ENCODE data around the gene RIC1.
"Not testable (repeated sequence)": the region's sequence is repeated elsewhere in the genome, so short reads cannot be mapped to it uniquely, and the experiment has no call there.

RIC1 gene

GRCh38 chr9:5762421-5762820 is 133.5 kb downstream of the RIC1 start:
- TF ChIP-seq, protein P1, sequence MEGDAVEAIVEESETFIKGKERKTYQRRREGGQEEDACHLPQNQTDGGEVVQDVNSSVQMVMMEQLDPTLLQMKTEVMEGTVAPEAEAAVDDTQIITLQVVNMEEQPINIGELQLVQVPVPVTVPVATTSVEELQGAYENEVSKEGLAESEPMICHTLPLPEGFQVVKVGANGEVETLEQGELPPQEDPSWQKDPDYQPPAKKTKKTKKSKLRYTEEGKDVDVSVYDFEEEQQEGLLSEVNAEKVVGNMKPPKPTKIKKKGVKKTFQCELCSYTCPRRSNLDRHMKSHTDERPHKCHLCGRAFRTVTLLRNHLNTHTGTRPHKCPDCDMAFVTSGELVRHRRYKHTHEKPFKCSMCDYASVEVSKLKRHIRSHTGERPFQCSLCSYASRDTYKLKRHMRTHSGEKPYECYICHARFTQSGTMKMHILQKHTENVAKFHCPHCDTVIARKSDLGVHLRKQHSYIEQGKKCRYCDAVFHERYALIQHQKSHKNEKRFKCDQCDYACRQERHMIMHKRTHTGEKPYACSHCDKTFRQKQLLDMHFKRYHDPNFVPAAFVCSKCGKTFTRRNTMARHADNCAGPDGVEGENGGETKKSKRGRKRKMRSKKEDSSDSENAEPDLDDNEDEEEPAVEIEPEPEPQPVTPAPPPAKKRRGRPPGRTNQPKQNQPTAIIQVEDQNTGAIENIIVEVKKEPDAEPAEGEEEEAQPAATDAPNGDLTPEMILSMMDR (IDR thresholded peaks at IDR 0.05; ENCODE audit: extremely low read depth, missing control alignments): no peak
- DNase-seq (ENCODE audit: low spot score): no peak

DNA sequence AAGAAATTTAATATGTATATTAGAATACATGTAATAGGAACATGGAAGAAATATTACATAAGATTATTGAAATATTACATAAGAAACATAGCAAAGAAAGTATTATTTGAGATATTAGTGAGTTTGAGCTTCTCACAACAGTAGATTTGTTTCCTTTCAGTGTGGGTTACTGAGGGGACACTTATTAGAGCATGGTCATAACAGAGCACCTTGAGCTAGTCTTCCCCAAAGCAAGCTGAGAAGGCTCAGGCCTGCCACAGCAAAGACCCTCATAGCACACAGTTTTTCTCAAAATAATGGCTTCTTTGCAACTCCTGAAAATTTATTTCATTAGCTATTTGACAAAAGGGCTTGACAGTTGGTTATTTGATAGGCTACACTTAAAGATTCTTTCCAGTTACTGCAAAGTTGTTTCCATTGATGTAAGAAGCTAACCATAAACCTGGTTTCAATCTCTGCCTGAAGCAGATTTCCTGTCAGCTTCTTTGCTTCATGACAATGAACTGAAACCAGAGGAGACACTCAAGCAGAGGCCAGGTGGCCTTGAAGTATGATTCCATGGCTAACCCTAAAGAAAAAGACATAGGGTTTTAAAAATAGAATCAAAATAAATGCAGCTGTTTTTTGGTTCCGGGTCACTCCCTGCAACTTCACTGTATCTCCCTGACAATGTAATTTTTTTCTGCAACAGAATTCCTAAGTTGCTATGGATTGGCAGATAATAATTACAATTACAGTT is 135.4 kb downstream of the RIC1 start:
- TF ChIP-seq, protein P1 (IDR thresholded peaks at IDR 0.05; ENCODE audit: extremely low read depth, missing control alignments): no peak
- peak; percentile 59 for DNase-seq (ENCODE audit: low spot score)

DNA sequence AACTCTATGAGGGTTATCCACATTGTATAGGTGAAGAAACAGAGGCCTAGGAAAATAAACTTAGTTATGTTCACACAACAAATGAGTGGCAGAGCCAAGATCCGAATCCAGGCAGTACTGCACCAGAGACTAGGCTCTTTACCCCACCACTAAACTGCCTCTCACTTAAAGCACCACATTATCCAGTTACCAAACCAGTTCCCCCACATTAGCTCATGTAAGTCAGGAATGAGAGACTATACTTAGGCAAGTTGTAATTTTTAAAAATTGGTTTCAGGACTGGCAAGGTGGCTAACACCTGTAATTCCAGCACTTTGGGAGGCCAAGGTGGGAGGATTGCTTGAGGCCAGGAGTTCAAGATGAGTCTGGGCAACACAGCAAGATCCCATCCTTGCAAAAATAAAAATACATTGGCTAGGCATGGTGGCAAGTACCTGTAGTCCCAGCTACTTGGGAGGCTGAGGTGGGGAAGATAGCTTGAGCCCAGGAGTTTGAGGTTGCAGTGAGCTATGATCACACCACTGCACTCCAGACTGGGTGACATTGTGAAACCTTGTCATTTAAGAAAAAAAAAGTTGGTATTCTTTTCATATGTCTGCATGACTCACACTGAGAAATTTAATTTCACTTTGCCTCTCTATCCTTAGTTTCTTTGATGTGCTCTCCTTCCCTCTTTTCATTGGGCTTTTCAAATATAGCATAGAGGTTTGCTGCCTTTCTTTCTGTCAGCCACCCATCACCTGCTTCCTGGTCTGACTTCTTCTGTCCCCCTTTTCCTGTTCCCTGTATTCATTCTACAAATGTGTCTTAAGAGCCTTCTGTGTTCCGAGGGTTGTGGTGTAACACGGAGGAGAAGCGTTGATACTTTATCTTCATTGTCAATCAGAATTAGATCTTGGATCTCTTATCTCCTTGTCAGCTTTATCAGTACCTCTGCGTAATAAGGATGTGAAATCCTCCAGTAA is 139.3 kb downstream of the RIC1 start:
- peak; percentile 25 for DNase-seq (ENCODE audit: low spot score)
- TF ChIP-seq, protein P1 (IDR thresholded peaks at IDR 0.05; ENCODE audit: extremely low read depth, missing control alignments): no peak

DNA sequence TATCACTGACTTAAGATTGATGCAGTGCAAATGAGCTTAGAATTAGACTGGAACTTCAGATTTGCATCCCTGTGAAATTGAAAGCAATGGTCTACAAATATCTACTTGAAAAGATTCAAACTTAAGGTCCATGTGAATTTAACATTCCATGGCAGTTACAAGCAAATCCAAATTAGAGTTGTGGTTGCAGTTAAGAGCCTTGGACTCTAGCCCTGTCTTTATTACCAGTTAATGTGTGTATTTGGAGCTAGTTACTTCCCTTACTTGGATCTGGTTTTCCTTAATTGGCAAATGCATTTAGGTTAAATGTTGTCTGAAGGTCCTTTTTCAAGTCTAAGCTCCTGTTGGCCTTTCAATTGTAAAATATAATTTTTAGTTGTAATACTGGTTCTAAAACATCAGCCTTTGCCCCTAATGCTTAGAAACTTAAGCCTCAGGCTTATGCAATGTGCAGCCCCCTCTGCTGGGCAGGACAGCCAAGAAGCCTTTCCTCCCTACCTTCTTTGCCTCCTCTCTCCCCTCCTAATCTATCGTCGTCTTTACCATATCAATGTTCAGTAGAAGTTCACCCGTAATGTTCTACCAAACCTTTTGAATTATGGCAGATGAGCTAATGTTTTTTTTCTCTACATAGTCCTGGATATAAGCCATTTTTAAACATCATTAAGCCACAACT is 144.6 kb downstream of the RIC1 start:
- DNase-seq (ENCODE audit: low spot score): no peak
- TF ChIP-seq, protein P1 (IDR thresholded peaks at IDR 0.05; ENCODE audit: extremely low read depth, missing control alignments): no peak

GRCh38 chr9:5778805-5779204 is 149.9 kb downstream of the RIC1 start:
- TF ChIP-seq, protein P1 (IDR thresholded peaks at IDR 0.05; ENCODE audit: extremely low read depth, missing control alignments): no peak
- no peak for DNase-seq (ENCODE audit: low spot score)

GRCh38 chr9:5779705-5780218 is 150.9 kb downstream of the RIC1 start:
- DNase-seq (ENCODE audit: low spot score): not testable (repeated sequence)

DNA sequence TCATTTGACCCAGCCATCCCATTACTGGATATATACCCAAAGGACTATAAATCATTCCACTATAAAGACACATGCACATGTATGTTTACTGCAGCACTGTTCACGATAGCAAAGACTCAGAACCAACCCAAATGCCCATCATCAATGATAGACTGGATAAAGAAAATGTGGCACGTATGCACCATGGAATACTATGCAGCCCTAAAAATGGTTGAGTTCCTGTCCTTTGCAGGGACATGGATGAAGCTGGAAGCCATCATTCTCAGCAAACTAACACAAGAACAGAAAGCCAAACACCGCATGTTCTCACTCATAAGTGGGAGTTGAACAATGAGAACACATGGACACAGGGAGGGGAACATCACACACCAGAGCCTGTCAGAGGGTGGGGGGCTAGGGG is 154.5 kb downstream of the RIC1 start:
- not testable (repeated sequence) for DNase-seq (ENCODE audit: low spot score)

DNA sequence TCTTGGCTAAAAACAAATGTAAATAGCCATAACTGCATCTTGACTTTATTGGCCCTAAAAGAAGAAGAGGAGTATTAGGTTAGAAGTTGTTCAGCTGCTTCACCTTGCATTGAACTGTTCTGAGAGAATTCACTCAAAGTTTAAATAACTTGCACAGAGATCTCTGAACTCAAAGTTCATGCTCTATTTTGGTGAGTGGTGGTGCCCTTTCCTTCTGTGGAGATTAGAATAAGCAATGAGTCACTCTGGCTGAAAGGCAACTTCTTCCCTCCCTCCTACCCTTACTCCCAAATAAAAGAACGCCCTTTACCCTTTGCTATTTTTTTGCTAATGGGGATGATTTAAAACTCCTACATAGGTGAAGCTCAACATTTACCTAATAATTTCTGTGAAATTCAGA is 155.1 kb downstream of the RIC1 start:
- DNase-seq (ENCODE audit: low spot score): no peak
- TF ChIP-seq, protein P1 (IDR thresholded peaks at IDR 0.05; ENCODE audit: extremely low read depth, missing control alignments): no peak

Measured in GM20000 (cell line).